ENCODE measurements around the gene RGS7.

The RGS7 gene

GRCh38 chr1:240927821-240928220 is 429.2 kb downstream of the RGS7 start:
- TF ChIP-seq CTCF (IDR thresholded peaks at IDR 0.05; ENCODE audit: extremely low read depth, missing control alignments): no peak
- DNase-seq (ENCODE audit: low spot score): no peak

GRCh38 chr1:240925273-240925672 is 431.7 kb downstream of the RGS7 start:
- no peak for TF ChIP-seq CTCF (IDR thresholded peaks at IDR 0.05; ENCODE audit: extremely low read depth, missing control alignments)
- no peak for DNase-seq (ENCODE audit: low spot score)

GRCh38 chr1:240917976-240918375 is 439.0 kb downstream of the RGS7 start:
- no peak for TF ChIP-seq CTCF (IDR thresholded peaks at IDR 0.05; ENCODE audit: extremely low read depth, missing control alignments)
- no peak for DNase-seq (ENCODE audit: low spot score)

GRCh38 chr1:240914506-240914905 is 442.5 kb downstream of the RGS7 start:
- DNase-seq (ENCODE audit: low spot score): no peak
- TF ChIP-seq CTCF (IDR thresholded peaks at IDR 0.05; ENCODE audit: extremely low read depth, missing control alignments): no peak

- TF ChIP-seq CTCF (IDR thresholded peaks at IDR 0.05; ENCODE audit: extremely low read depth, missing control alignments): no peak
- DNase-seq (ENCODE audit: low spot score): no peak
Measured at GRCh38 chr1:240912821-240913220, 444.2 kb downstream of the RGS7 start.

- TF ChIP-seq CTCF (IDR thresholded peaks at IDR 0.05; ENCODE audit: extremely low read depth, missing control alignments): no peak
- DNase-seq (ENCODE audit: low spot score): no peak
Measured at GRCh38 chr1:240909701-240910457, 447.1 kb downstream of the RGS7 start.

GRCh38 chr1:240906477-240906876 is 450.5 kb downstream of the RGS7 start:
- no peak for DNase-seq (ENCODE audit: low spot score)
- no peak for TF ChIP-seq CTCF (IDR thresholded peaks at IDR 0.05; ENCODE audit: extremely low read depth, missing control alignments)
